GM12892 (cell line): ENCODE data around the gene MUS81.

Source experiments
- DNase-seq: peaks from one replicate; pipeline ENCODE4 v3.0.0; 2011; ENCODE audit not compliant: insufficient read length
- FAIRE-seq: peaks from 2 replicates; lab custom pipeline; 2011; peaks lifted over from hg19 to GRCh38; lab: Jason Lieb, UNC
- POLR2A ChIP-seq: IDR thresholded peaks from 2 replicates; pipeline ENCODE4 v1.6.1; 2011; ENCODE audit warnings: low read depth, low read length, control low read depth
- POLR2AphosphoS5 ChIP-seq: IDR thresholded peaks from 2 replicates; pipeline ENCODE4 v1.6.1; 2011; ENCODE audit warnings: low read depth, low read length, control low read depth
- TAF1 ChIP-seq: IDR thresholded peaks from 2 replicates; pipeline ENCODE4 v1.6.1; 2011; ENCODE audit warnings: low read depth, mild to moderate bottlenecking, control low read depth, low read length, borderline replicate concordance

MUS81 gene

GRCh38 chr11:65850217-65851082, 9.8 kb upstream of the MUS81 start:
- no peak for FAIRE-seq

GRCh38 chr11:65851083-65851579, 9.1 kb upstream of the MUS81 start:
- FAIRE-seq (no peak), DNase-seq (no peak)
- TF ChIP-seq POLR2A (no peak; the same call in 1 of the 2 replicates), POLR2AphosphoS5 (peak; percentile 36), TAF1 (no peak)

More at GRCh38 chr11:65850217-65851082, 9.8 kb upstream of the MUS81 start:
- DNase-seq, result no peak
- TF ChIP-seq POLR2A (no peak), POLR2AphosphoS5 (no peak; the same call in 1 of the 2 replicates), TAF1 (no peak)

- no peak for DNase-seq
- FAIRE-seq, result no peak
- TF ChIP-seq POLR2AphosphoS5, result peak; percentile 52
- peak; percentile 48 for TF ChIP-seq POLR2A
- TF ChIP-seq TAF1, result no peak
Observed at GRCh38 chr11:65851811-65852507, 8.3 kb upstream of the MUS81 start.

- DNase-seq (no peak), FAIRE-seq (no peak)
- TF ChIP-seq POLR2A (peak; percentile 56), POLR2AphosphoS5 (peak; percentile 48), TAF1 (no peak)
Observed at GRCh38 chr11:65852508-65853245, 7.6 kb upstream of the MUS81 start.

GRCh38 chr11:65853246-65853979, 6.8 kb upstream of the MUS81 start:
- DNase-seq, result no peak
- peak; percentile 19 for TF ChIP-seq POLR2AphosphoS5
- no peak for TF ChIP-seq TAF1
- peak; percentile 75 for TF ChIP-seq POLR2A
- no peak for FAIRE-seq

GRCh38 chr11:65854161-65854592, 6.1 kb upstream of the MUS81 start:
- no peak for DNase-seq
- FAIRE-seq, result no peak
- TF ChIP-seq TAF1, result no peak
- peak; percentile 46; the same call in 1 of the 2 replicates for TF ChIP-seq POLR2AphosphoS5

GRCh38 chr11:65854852-65855837, 5.1 kb upstream of the MUS81 start:
- DNase-seq (no peak), FAIRE-seq (no peak)
- no peak for TF ChIP-seq TAF1
- TF ChIP-seq POLR2AphosphoS5, result no peak; the same call in 1 of the 2 replicates
- no peak; the same call in 1 of the 2 replicates for TF ChIP-seq POLR2A

GRCh38 chr11:65855927-65856363, 4.3 kb upstream of the MUS81 start:
- FAIRE-seq, result no peak
- peak; percentile 61 for TF ChIP-seq POLR2AphosphoS5
- TF ChIP-seq TAF1, result no peak

GRCh38 chr11:65856689-65857499, 3.3 kb upstream of the MUS81 start:
- FAIRE-seq, result peak; percentile 89
- DNase-seq, result peak; percentile 69

More at GRCh38 chr11:65855927-65856363, 4.3 kb upstream of the MUS81 start:
- no peak for DNase-seq

More at GRCh38 chr11:65856689-65857499, 3.3 kb upstream of the MUS81 start:
- TF ChIP-seq TAF1, result no peak
- peak; percentile 87 for TF ChIP-seq POLR2AphosphoS5
- TF ChIP-seq POLR2A, result peak; percentile 73
